Mesenteric fat pad (tissue), 1 donor: ENCODE results near the gene HOXA11. TPM values are rescaled to one million over a fixed set of nuclear protein-coding genes. Genes with fewer than 3 reads are reported as not detected.

Experiments used
- DNase-seq: peaks from one replicate; pipeline ENCODE4 v3.0.0-alpha.2; 2020; ENCODE audit warnings: low spot score
- total RNA-seq: library from RNA; stranded (reverse); fragmentation: NEBNext Ultra II Directional; extraction: Animal tissue kit (Norgen Biotek cat#: 25700); gene quantifications from one replicate; pipeline ENCODE4 v1.2.1, GENCODE V29; 2021
- donor health status: DM: yes; HTN: yes; CAD: no.

Gene HOXA11
- total RNA-seq, 1 donor from 2014 or later: 6.1 TPM

GRCh38 chr7:27171325-27171636 lies 13.8 kb downstream of the HOXA11 start:
- DNase-seq: peak; percentile 69

GRCh38 chr7:27170426-27171324 lies 14.4 kb downstream of the HOXA11 start:
- DNase-seq: no peak

GRCh38 chr7:27169658-27170425 lies 15.2 kb downstream of the HOXA11 start:
- DNase-seq: no peak

- no peak for DNase-seq
Observed at GRCh38 chr7:27168265-27168947, 16.6 kb downstream of the HOXA11 start.

- no peak for DNase-seq
Observed at GRCh38 chr7:27167916-27168264, 17.1 kb downstream of the HOXA11 start.

GRCh38 chr7:27166531-27167505 lies 18.2 kb downstream of the HOXA11 start:
- DNase-seq: no peak

- DNase-seq: no peak
Observed at GRCh38 chr7:27165996-27166530, 19.0 kb downstream of the HOXA11 start.

- no peak for DNase-seq
Observed at GRCh38 chr7:27165089-27165995, 19.7 kb downstream of the HOXA11 start, which contains the start of gene HOXA9. Gene HOXA9 (minus strand): TSS chr7:27165537. CDS start chr7:27165457, 80 bp downstream.

- no peak for DNase-seq
Observed at GRCh38 chr7:27164367-27165088, 20.5 kb downstream of the HOXA11 start.

- DNase-seq: no peak
Observed at GRCh38 chr7:27164045-27164366, 21.0 kb downstream of the HOXA11 start.

GRCh38 chr7:27163288-27164044 lies 21.6 kb downstream of the HOXA11 start:
- no peak for DNase-seq

GRCh38 chr7:27162561-27163287 lies 22.3 kb downstream of the HOXA11 start:
- DNase-seq: no peak

- DNase-seq: peak; percentile 47
Observed at GRCh38 chr7:27161721-27162560, 23.1 kb downstream of the HOXA11 start.

- no peak for DNase-seq
Observed at GRCh38 chr7:27161214-27161720, 23.8 kb downstream of the HOXA11 start.

GRCh38 chr7:27160546-27161213 lies 24.4 kb downstream of the HOXA11 start:
- DNase-seq: no peak

GRCh38 chr7:27160145-27160545 lies 24.9 kb downstream of the HOXA11 start:
- peak; percentile 89 for DNase-seq
